SKM-1 treated with dmso at 0.1 percent for 144 hours (cell line): ENCODE results near the gene NFATC3.
A peak's percentile ranks its signal among the peaks of the same experiment; 100 is the strongest.

Source experiments
- DNase-seq: peaks from one replicate; lab custom pipeline; 2025; ENCODE audit not compliant: unreplicated experiment; lab: John Stamatoyannopoulos, UW

The NFATC3 gene

GRCh38 chr16:68267612-68268405, 182.6 kb downstream of the NFATC3 start:
- no peak for DNase-seq

DNA sequence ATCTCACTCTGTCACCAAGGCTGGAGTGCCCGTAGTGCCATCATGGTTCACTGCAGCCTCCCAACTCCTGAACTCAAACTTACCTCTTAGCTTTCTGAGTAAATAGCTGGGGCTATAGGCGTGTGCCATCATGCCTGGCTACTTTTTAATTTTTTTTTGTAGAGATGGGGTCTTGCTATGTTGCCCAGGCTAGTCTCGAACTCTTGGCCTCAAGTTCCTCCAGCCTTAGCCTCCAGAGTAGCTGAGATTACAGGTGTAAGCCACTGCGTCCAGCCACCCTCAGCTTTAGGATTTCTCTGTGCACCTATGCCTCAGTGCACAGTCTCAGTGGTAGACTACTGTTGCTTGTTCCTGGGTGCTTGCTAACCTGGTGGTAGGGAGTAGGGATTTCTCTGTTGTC, 184.6 kb downstream of the NFATC3 start:
- no peak for DNase-seq

DNA sequence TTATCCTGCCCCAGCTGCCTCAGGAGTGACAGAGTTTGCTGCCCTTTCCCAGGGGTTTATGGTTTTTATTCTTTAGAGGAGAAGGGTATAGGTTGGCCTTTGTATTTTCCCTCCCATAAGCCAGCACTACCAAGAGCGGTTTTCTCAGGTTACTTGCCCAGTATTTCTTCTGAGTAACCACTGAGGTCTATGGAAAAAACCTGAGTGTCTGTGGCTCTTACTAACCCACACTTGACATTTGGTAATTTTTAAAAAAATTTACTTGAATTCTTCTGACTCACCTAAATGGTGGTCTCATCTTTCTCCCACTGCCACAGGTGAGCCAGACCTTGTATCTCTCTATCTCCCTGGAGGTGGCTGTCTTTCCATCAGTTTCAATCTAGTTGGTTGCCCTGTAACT, 185.2 kb downstream of the NFATC3 start:
- DNase-seq = no peak

DNA sequence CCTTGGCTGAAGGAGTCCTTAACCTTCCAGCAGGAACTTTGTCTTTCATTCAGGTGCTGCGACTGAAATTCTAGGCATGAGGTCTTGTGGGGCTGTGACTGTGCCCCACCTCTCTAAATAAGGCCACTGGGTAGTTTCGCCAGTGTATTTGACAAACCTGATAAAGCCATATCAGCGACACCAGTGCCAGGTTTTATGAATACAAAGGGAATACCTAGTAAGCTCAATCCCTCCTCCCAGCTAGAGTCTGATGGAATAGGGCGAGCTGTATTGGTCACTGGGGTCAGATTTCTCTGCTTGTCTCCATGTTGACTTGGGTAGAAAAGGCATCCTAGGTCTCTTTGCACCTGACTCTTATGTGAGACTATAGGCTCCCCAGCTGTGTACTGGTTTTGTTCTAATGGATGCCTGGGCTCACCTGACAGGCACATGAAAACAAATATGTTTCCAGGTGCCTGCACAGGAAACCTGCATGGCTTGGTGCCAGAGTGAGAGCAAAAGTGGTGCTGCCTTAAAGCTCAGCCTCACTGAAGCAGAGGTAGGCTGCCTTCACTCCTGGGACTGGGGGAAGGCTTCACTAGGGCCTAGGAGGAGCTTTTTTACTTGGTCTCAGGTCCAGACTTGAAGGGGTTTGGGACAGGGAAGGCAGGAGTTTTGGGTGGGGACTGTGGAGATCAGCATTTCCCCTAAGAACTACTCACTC, 187.5 kb downstream of the NFATC3 start:
- DNase-seq = no peak

- no peak for DNase-seq
Observed at GRCh38 chr16:68273459-68273858, 188.3 kb downstream of the NFATC3 start.

DNA sequence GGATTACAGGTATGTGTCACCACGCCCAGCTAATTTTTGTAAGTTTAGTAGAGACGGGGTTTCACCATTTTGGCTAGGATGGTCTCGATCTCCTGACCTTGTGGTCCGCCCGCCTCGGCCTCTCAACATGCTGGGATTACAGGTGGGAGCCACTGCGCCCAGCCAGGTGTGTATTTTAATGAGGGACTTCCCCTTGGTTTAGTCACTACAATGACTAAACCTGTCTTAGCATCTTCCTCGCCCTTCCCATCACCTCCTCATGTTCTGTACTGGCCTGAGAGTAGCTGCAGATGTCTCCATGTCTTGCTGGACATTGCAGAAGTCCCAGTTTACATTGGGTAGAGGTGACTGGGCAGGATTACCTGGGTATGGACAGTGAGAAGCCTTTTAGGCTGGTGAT, 188.7 kb downstream of the NFATC3 start:
- no peak for DNase-seq

- no peak for DNase-seq
Observed at GRCh38 chr16:68274441-68274840, 189.3 kb downstream of the NFATC3 start.

DNA sequence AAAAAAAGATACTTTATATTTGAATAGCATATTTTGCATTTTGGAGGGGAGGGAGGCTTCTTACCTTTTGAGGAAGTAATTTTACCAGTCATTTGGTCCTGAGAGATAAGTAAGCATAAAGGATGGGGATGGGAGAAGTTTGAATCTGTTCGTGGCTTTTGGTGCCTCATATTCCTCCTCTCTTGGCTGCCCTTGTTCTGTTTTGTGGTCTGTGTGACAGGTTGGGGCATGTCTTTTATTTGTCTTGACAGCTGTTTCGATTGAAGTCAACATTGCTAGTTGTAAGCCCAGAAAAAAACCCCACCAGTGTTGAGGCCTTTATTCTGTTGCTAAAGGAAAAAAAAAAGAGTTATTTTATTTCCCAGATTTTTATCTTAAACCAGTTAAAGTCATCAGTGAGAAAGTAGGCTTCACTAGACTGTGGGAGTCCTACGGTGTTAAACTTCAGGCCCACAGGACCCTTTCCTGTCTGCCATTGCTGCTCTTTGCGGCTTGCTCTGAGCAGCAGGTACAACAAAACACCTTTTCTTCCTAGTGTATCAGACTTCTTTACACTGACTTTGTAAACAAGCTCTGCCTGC, 190.5 kb downstream of the NFATC3 start:
- DNase-seq = peak; percentile 58

GRCh38 chr16:68276223-68276622, 191.1 kb downstream of the NFATC3 start:
- no peak for DNase-seq
